ENCODE results near the gene SCMH1.

Gene SCMH1

GRCh38 chr1:41274752-41275545 lies 32.8 kb upstream of the SCMH1 start:
- Histone ChIP-seq H3K4me3 (ENCODE audit: low read depth, low read length) (no peak overlapping the region), H3K4me1 (no peaks in the 10 kb centered on the region), H3K9ac (no peak overlapping the region), H3K79me2 (no peaks in the 10 kb centered on the region), H3K27ac (no peak overlapping the region), H2AFZ (no peak overlapping the region), H3K4me2 (ENCODE audit: low read length) (no peak overlapping the region), H3K36me3 (ENCODE audit: control insufficient read depth, insufficient read depth, low read length) (no peaks in the 10 kb centered on the region), H3K9me3 (ENCODE audit: control insufficient read depth, low read length) (no peaks in the 10 kb centered on the region), H3K27me3 (ENCODE audit: control insufficient read depth, insufficient read depth, low read length) (no peaks in the 10 kb centered on the region)
- no peak for TF ChIP-seq CTCF (IDR thresholded peaks at IDR 0.05)

GRCh38 chr1:41272601-41273000 lies 30.5 kb upstream of the SCMH1 start:
- H3K4me3 ChIP-seq (ENCODE audit: low read depth, low read length), result no peak overlapping the region
- no peaks in the 10 kb centered on the region for H3K9me3 ChIP-seq (ENCODE audit: control insufficient read depth, low read length)
- H3K27ac ChIP-seq, result no peak overlapping the region
- TF ChIP-seq CTCF (IDR thresholded peaks at IDR 0.05), result no peak
- no peak overlapping the region for H3K9ac ChIP-seq
- H2AFZ ChIP-seq, result no peak overlapping the region
- H3K79me2 ChIP-seq, result no peaks in the 10 kb centered on the region
- H3K36me3 ChIP-seq (ENCODE audit: control insufficient read depth, insufficient read depth, low read length), result no peaks in the 10 kb centered on the region
- H3K4me2 ChIP-seq (ENCODE audit: low read length), result no peak overlapping the region
- H3K27me3 ChIP-seq (ENCODE audit: control insufficient read depth, insufficient read depth, low read length), result no peaks in the 10 kb centered on the region
- peaks cover 2% of the 10 kb centered on the region for H3K4me1 ChIP-seq

- Histone ChIP-seq H3K4me1 (peaks cover 2% of the 10 kb centered on the region), H3K9ac (no peak overlapping the region), H2AFZ (no peak overlapping the region), H3K36me3 (ENCODE audit: control insufficient read depth, insufficient read depth, low read length) (no peaks in the 10 kb centered on the region), H3K27ac (no peak overlapping the region), H3K4me3 (ENCODE audit: low read depth, low read length) (no peak overlapping the region), H3K9me3 (ENCODE audit: control insufficient read depth, low read length) (no peaks in the 10 kb centered on the region), H3K4me2 (ENCODE audit: low read length) (no peak overlapping the region), H3K79me2 (no peaks in the 10 kb centered on the region), H3K27me3 (ENCODE audit: control insufficient read depth, insufficient read depth, low read length) (no peaks in the 10 kb centered on the region)
- TF ChIP-seq CTCF (IDR thresholded peaks at IDR 0.05), result peak; percentile 88
Observed at GRCh38 chr1:41268154-41268770, 26.2 kb upstream of the SCMH1 start.

- H3K27me3 ChIP-seq (ENCODE audit: control insufficient read depth, insufficient read depth, low read length), result no peaks in the 10 kb centered on the region
- H3K27ac ChIP-seq, result no peak overlapping the region
- no peak overlapping the region for H3K4me2 ChIP-seq (ENCODE audit: low read length)
- H3K9me3 ChIP-seq (ENCODE audit: control insufficient read depth, low read length), result no peaks in the 10 kb centered on the region
- H3K79me2 ChIP-seq, result no peaks in the 10 kb centered on the region
- no peaks in the 10 kb centered on the region for H3K36me3 ChIP-seq (ENCODE audit: control insufficient read depth, insufficient read depth, low read length)
- no peak overlapping the region for H2AFZ ChIP-seq
- TF ChIP-seq CTCF (IDR thresholded peaks at IDR 0.05), result no peak
- H3K4me3 ChIP-seq (ENCODE audit: low read depth, low read length), result no peak overlapping the region
- no peaks in the 10 kb centered on the region for H3K4me1 ChIP-seq
- H3K9ac ChIP-seq, result no peak overlapping the region
Observed at GRCh38 chr1:41261926-41262618, 20.0 kb upstream of the SCMH1 start.
